CD4-positive, alpha-beta T cell treated with Interferon alpha-2 for 1 hour (primary cell): ENCODE results near the gene AQP12A.

Source experiments
- DNase-seq, 2 donors: peaks; one replicate each; pipeline ENCODE4 v3.0.0-alpha.2; 2020 to 2022

AQP12A gene

DNA sequence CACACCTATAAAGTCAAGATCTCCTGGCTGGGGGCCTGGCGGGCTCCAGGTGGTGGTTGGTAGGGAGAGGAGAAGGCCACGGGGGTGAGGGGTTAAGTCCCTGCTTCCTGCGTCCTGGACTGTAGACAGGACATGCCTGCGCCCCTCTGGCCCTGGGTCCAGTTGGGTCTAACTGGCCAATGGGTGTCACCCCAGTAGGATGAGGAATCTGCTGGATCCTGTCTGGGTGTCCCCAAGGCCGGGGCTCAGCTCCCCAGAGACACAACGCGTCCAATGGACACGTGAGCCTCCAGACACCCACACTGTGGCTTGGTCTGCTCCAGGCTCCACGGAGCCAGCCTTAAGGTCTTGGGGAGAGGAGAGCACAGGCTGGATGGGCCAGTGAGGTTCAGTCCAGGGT is 19.6 kb downstream of the AQP12A start:
- no peak for DNase-seq

DNA sequence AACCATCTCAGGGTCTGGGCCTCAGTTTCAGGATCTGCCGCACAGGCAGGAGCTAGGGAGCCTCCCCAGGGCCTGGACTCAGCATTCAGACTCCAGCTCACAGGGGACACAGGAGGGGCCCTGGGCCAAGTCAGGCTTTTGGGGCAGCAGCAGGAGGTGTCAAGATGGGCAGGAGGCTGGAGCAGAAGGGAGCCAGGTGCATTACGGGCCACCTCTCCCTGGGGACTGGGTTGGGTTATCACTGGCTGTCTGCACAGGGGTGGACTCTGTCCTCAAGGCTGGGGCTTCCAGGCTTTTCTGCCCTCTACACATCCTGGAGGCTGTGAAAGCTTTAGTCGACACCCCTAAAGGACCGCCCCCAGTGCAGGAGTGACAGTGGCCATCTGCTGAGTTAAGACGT is 20.0 kb downstream of the AQP12A start:
- no peak for DNase-seq

DNA sequence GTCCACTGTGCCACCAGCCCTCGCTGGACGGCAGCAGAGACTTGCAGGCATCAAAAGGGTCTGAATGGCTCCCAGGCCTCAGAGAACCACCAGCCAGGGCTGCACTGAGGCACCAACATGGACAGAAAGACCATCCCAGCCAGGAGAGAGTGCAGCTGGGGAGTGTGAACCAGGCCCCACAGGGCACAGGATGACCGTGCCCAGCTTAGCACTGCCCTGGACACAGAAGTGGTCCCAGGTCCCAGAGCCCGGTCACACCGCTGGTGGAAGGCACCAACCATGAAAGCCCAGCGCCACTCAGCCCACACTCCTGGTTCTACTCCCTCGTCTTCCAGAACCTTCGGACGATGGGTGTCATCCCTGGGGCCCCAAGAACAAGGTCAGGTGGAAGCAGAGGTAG is 20.5 kb downstream of the AQP12A start:
- no peak for DNase-seq

DNA sequence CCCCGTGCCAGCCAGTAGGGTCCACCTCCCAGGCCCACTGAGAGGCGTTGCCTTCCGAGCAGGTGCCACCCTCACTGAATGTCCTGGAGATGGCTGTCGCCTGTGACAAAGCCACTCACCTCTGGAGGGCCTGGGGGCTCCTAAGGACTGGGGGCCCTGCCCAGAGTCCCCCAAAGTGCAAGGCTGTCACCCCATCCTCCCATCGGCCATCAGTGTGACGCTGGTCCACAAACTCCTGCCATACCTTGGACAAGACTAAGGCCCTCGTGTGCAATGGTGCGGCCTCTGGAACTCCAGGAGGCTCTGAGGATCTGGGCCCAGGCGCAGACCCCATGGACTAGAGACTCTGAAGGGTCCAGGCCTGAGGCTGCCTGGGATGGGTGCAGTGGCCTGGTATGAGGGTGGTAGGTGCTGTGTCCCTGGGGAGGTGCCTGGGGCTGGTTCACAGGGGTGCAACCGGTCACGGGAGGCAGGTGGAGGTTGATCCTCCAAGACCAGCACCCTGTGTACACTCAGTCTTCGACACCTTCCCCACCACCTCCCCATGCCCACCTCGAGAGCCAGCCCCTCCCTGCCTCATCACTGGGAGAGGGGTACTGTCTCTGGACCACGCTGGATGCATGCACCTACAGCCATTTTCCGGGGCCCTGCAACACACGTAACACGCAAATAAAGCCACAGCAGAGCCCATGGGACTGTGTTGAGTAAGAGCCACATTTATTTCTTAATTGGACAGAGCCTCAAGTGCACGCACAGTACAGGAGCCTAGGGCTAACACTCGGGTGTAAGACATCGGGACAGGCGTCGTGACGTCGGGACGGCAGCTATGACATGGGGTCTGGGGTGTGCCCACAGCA is 21.6 kb downstream of the AQP12A start:
- DNase-seq = no peak

DNA sequence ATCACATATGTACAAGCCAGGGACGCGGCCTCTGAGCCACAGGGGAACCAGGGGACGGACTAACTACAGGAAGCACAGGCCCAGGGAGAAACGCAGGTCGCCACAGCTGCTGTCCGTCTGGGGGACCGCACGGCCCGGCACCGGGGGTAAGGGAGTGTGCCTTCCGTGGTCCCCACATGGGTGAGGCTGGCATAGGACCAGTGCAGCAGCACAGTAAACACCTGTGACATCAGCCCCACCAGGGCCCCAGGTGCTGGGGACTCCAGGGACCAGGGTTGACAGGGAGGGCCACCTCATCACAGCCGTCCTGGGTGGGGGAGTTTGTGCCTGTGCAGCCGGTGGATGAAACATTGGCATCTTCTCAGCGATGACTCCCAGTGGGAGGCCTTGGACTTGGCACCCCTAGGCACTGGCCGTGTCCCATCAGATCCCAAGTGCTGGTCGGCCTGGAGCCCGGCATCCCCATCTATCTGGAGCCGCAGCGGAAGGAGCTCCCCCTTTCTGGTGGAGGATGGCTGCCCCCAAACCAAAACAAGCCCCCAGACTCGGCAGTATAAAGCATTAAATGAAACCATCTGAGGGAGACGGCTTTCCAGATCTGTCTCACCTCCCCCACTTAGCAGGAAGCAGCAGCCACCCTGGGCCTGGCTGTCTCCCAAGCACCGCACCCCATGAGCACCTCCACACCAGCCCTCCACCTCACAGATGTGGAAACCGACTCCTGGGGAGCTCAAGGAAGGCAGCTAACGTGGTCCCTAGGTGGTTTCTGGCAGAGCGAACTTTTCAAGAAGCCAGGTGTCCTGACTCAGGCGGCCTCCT is 22.5 kb downstream of the AQP12A start:
- no peak for DNase-seq

DNA sequence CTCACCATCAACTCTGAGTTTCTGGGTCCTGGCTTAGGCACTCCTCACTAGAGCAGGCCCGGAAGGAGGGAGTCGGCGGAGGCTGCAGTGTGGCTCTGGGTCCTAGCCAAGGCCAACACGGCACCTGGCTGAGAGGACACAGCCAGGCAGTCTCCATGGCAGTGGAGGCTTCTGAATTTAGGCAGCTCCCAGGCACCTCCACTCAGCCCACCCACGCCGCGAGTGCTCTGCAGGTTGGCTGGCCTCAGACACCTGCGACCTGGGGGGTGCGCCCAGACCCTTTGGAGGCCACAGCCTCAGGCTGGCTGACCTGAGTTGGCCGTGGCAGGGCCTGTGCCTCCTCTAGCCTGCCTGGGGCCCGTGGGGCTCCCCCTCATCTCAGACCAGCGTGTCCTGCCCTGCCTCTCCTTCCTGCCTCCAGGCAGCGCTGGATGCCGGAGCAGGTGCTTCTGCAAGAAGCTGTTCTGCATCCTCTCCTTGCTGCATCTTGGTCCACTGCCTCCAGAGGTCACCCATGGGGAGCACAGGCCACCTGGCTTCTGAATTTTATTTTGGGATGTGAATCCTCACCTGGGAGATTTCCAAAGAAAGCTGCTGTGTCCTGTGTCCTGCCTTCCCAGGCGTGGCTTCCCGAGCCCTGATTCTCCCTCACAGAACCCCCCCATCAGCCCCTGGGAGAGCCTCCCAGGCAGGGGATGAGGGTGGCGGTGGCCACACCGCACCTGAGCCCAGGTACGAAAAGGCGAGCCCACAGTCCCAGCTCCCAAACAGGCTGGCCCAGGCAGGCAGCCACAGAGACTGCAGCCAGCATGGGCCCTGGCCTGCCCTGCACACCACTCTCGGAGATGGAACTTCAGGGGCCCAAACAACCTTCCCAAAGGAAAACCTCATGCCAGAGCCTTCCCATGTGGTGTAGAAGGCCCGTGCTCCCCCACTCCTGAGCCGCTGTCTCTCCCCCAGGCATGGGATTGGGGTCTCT is 23.4 kb downstream of the AQP12A start:
- no peak for DNase-seq

DNA sequence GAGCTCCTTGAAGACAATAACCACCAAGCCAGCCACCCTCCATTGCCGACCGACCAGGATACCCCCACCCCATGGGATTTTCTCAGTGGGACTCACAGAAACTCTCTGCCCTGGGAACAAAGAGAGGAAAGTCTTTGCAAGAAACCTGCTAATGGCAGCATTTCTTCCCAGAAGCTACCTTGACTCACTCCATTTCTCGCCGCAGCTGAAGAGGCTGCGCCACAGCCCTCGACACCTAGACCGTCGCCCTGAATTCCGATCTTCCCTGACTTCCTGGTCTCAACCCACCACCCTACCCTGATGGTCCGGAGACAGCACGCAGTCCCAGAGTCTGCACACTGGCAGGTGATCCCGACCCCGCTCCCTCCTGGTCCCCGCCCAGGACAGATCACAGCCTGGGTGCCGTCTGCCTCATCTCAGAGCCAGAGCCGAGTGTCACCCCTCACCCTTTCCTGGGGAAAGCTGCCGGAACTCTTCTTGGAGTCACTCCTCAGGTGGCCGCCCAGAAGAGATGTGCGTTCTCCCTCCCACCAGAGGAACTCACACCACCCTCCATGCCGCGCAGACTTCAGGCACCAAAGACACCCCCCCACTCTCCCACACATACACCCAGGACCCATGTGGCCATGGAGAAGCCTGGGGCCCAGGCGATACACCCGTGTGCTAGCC is 24.6 kb downstream of the AQP12A start:
- no peak for DNase-seq

DNA sequence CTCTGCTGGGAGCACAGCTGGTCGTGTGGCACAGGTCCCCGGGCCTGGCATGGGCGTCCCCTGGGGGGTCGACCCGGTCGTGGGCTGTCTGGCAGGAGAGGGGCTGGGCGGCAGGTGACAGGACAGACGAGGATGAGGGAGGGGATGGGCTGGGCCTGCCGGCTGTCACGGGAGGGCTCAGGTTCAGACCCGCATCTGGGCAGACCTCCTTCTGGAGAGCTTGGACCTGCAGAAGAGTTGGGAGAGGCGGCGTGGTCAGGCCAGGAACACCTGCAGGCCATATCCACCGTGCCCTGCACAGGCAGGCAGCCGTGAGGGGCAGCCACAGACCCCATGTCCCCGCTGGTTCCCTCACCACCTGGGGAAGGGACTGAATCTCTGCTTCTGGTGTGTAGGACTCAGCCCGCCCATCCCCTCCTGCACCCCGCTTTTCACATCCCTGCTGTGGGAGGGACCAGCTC is 25.5 kb downstream of the AQP12A start:
- DNase-seq = no peak

DNA sequence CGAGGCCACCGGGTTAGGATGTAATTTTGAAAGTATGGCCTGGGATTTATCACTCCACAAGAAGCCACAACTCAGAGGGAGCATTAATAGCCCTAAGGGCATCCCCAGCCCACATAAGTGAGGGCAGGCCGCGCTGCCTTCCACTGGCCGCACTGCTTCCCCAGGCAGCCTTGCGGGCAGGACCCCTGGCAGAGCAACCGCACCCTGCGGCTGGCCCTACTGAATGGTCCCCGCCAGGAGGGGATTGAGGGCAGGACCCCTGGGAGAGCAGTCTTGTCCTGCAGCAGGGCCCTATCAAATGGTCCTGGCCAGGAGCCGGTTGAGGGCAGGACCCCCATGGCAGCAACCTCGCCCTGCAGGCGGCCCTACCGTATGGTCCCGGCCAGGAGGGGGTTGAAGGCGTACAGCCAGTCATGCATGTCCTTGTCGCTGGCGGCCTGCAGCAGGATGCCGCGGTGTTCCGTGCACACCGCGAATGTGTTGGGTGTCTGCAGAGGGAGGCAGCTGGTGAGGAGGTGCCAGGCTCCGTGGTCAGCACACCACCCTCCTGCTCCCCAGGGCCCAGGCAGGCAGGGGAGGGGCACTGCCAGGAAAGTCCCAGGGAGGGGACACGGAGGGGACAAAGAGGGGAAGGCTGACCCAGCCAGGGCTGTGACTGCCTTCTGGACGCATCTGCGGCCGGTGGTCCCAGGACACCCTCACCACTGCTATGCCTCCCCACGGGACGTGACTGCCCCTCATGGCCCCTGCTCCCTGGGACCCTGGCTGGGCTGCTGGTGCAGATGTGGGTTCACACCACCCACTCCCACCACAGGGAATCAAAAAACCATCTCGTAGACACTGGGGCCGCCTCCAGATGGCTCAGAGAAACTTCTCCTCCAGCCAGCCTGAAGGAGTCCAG is 26.3 kb downstream of the AQP12A start:
- DNase-seq = no peak

DNA sequence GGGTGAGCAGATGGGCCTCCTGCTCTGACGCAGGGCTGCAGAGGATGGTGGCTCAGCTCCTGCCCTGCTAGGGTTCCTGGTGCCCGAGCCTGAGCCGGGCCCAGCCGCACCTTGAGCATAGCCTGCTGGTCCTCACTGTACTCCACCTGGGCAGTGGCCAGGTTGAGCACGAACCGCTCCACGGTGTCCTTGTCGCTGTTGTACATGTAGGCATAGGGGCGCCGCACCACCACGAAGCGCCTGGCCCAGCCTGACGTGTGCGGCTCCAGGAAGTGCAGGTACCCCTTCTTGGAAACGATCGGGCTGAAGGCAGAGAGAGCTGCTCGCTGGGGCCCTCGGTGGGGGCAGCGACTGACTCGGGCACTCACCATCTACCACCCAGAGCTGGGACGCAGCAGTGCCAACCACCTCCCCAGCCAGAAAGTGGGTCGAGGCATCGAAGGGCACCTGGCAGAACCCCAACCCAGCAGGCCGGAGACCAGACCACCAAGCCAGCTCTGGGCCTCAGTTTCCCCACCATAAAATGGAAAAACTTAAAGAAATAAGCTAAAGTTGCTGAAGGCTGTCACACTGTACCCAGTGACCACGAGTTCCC is 27.3 kb downstream of the AQP12A start:
- no peak for DNase-seq

DNA sequence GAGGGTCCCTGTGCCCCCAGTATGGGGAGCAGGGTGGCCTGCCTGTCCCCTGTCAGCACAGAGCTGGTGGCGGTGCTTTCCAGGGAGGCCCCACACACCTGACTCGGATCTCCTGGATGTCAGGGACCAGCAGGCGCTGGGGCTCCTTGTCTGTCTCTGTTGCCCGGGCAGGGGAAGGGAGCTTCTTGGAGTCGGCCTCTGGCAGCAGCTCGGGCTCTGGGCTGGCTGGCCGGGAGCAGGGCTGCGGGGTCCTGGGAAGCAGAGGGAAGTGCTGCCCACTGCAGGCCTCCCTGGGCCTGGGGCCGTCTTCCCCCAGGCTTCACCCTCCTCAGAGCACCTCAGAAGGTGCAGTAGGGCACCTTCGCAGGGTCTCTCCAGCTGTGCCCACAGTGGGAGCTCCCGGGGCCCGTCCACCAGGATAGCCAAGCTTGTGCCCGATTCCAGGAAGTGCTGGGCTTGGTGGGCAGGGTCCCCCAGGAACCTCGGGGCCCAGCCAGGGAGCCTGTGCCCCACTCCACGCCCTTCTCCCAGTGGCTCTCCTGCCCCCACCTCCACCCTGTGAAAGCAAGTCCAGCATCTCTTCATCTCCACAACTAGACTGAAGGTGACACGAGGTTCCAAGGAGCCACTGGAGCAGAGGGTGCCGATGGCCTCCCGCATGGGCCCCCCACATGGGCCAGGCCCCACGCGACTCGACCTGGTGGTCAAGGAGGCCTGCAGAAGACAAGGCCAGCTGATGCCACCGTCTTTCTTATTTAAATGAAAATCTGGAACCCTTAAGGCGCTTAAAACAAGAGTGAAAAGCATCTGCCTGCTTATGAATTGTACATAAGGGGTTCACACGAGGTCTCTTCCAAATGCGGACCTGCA is 28.2 kb downstream of the AQP12A start:
- DNase-seq = no peak

DNA sequence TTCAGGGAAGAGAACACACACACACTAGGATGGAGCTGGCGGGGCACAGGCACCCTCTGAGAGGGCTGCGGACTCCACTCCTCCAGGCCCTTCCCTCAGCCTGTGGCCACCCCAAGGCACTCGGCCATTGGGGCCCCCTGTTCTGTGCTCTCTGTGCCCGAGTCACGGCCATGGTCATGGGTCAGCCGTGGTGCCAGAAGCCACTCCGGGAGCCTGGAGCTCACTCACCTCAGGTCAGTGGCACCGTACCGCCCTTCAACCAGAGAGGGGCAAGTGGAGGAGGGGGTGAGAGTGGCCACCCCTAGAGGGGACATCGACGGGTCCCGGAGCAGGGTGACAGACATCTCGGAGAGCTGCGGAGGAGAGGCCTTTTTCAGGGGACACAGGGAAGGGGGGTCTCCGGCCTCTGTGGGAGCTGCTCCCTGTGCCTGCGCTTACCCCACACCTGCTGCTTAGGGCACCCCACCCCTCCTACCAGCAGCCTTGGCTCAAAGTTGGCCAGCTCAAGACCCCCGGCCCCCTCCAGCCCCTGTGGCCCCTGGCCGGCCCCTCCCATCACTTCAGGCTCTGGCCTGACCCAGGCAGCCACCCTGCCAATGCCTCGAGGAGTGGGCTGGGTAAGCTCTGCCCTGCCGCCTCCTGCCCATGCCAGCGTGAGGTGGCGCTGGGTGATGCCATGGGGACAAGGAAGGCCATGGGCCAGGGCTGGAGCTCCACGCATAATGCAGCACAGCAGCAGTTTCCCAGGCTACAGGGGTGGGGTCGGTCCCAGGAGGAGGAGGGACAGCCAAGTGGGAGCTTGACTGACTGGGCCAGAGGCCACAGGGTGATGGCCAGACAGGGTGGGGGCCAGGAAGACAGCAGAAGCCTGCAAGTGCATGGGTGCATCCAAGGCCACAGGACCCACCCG is 29.3 kb downstream of the AQP12A start:
- no peak for DNase-seq

DNA sequence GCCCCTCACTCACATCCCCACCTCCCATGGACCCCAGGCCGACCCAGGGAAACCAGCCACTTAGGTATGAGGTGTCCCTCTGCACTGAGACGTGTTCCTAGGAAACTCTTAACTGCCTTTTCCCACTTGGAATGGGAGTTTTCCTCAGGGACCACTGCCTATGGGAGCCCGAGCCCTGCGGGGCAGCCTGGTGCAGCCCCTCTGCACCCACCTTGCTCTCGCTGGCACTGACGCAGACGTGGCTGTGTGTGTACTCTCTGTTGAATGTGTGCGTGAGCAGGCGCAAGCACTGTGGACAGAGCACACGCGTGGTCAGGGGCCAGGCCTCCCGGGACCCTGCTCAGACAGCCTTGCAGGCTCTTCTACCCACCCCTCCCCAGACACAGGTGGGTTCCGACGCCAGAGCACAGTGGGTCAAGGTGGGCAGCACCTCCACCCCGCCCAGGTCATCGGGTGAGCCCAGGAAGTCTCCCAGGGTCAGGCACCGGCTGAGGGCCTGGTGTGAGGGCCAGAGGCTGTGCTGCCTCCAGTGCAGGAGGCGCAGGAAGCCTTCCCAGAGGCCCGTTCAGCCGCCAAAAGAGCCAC is 30.0 kb downstream of the AQP12A start:
- no peak for DNase-seq

DNA sequence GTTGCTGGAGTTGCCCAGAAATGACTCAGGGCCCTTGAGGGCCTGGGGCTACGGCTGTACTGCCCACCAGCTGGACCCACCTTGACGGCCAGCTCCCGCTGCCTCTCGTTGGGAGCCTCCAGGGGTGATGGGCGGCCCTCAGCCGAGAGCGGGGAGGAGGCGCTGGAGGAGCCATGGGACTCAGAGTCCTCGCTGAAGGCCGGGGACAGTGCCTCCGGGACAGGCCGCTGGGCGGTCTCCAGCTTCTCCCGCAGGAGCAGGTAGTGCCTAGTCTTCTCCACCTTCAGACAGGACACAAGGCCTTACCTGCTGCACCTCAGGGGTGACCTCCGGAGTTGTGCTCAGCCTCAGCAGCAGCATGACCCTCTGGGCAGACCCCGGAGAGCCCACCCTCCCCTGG is 30.7 kb downstream of the AQP12A start:
- DNase-seq = no peak

DNA sequence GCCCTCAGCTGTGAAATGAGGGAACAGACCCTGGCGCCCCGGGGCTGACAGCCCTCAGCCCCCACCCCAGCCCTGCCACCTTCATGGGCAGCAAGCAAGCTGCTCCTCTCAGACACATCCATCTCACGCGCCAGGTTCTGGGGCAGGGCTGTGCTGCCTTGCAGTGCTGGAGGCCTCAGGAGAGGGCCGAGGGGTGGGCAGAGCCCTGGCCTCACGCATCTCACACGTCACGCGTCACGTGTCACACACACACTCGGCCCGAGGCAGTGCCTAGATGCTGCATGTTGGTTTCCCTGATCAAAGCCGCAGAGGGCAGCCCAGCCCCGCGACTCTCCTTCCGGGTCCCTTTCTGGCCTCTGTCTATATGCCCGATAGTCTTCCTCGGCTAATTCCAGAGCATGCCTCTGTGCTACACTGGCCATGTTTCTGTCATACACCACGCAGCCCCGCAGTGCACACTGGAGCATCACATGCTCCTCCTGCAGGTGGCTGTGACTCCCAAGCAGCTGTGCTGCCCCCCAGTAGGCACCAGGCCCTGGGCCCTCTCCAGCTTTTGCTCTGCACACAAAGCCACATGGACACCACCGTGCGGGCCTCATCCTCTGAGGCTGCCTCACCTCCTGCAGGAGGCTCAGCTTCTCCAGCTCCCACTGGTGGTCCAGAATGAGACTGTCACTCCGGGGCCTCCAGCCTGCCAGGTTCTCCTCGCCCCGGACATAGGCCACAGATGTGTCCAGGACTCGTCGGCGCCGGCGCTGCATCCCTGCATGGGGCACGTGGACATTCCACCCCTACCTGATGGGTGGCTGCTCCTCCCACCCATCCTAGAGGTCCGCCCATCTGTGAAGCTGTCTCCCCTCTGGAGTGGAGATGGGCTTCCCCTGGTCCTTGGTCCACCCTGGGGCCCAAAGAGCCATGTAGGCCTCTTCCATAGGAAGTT is 31.4 kb downstream of the AQP12A start:
- no peak for DNase-seq

DNA sequence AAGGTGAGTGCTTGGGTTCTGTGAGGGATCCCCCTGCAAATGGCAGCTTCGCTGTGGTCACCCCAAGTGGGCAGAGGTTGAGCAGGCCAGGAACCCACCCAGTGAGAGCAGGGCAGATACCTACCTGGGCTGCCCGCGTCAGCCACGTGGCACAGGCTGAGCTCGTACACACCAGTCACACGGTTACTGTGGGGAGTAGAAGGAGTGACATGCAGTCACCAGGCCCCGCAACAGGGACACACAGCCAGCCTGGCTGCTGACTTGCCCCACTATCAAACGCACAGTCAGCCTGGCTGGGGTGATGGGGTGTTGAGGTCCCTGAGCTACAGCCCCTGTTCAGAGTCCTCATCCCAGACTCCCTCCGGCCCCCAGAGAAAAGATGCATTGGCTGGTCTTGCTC is 32.2 kb downstream of the AQP12A start:
- no peak for DNase-seq

DNA sequence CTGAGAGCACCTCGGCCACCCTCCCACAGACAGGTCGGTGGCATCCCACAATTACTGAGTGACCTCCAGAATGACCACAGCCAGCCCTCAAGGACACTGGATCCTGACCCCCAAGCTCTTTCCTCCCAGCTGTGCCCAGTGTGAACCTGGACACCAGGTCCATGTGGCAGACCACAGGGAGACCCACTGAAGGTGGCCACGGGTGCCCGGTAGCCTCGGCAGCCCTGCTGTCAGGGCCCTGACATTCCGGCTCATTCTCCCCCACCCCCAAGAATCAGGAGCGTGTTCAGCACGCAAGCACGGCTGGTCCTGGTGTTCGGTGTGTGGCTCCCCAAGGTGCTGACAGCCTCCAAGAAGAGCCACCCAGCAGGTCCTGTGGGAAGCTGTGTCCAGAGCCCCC is 32.8 kb downstream of the AQP12A start:
- DNase-seq = no peak
